Psoas muscle (tissue), 8 donors: ENCODE results near the gene DUSP16. TPM values are rescaled to one million over a fixed set of nuclear protein-coding genes. Genes with fewer than 3 reads are reported as not detected.

ENCODE experiments used
- ATAC-seq, 4 donors: fragments of 200-7000 bp; cut with Tn5 transposase; one replicate each; pipeline ENCODE4 v1.9.1; 2020; ENCODE audit warnings: moderate library complexity in 3 of 4, mild to moderate bottlenecking in 2 of 4
- DNase-seq, 2 donors: peaks; one replicate each; pipeline ENCODE4 v3.0.0-alpha.2; 2020
- H3K27ac ChIP-seq: fragments of 200-600 bp; one replicate; pipeline ENCODE4 v1.8.0; 2022
- H3K27me3 ChIP-seq, 3 donors: fragments of 200-600 bp in 1 of 3; one replicate each; pipeline versions ENCODE4 v1.6.1 to v1.8.0; 2013 to 2022; ENCODE audit warnings: low read length in 2 of 3, mild to moderate bottlenecking in 2 of 3, moderate library complexity in 1 of 3; ENCODE audit not compliant: insufficient read depth in 3 of 3
- H3K36me3 ChIP-seq, 2 donors: fragments of 200-600 bp in 1 of 2; one replicate each; pipeline versions ENCODE4 v1.6.1 to v1.8.0; 2013 to 2022; ENCODE audit warnings: low read depth in 1 of 2, mild to moderate bottlenecking in 1 of 2, moderate library complexity in 1 of 2; ENCODE audit not compliant: insufficient read depth in 1 of 2
- H3K4me1 ChIP-seq: fragments of 200-600 bp; one replicate; pipeline ENCODE4 v1.8.0; 2022
- H3K4me3 ChIP-seq: fragments of 200-600 bp; one replicate; pipeline ENCODE4 v1.8.0; 2022; ENCODE audit warnings: mild to moderate bottlenecking
- H3K9me3 ChIP-seq: fragments of 200-600 bp; one replicate; pipeline ENCODE4 v1.8.0; 2022
- CTCF ChIP-seq: fragments of 200-600 bp; IDR thresholded peaks from one replicate; pipeline ENCODE4 v1.8.0; 2022; ENCODE audit warnings: antibody characterized with exemption
- WGBS, 3 donors: extraction: QIAGEN DNeasy Blood & Tissue Kit; methylation state at CpG; one replicate each; pipeline versions ENCODE4 v1.1.6 to v1.1.7; 2013; 5-methylcytosine and 5-hydroxymethylcytosine counted together
- intact Hi-C, 2 donors: fragments of 100-400 bp; cut with DNase I; formaldehyde crosslinking; loops; one replicate each; pipeline versions ENCODE4 v1.11.0 to v1.14.2; 2022
- polyA plus RNA-seq, 3 donors: library from polyadenylated mRNA; stranded (reverse); fragments of 200-250 nt; gene quantifications; one replicate each; pipeline ENCODE4 v1.2.3, GENCODE V29; 2013
- total RNA-seq, 4 donors: library from RNA; stranded (reverse); fragmentation: NEBNext Ultra II Directional in 2 of 4; extraction: Animal tissue kit (Norgen Biotek cat#: 25700) in 2 of 4; gene quantifications; one replicate each; pipeline versions ENCODE4 v1.2.1 to v1.2.4, GENCODE V29; 2021 to 2023
- donor health status: healthy with polysubstance abuse.
- donor health status: DM: no; HTN: no; CAD: no; lungs with moderate emphysema.
- donor health status: Bipolar disorder and iron deficiency.
- donor health status: healthy.
- donor health status: DM: yes; HTN: yes; CAD: no.
- donor health status: DM: no; HTN: no; CAD: no.
- donor health status: DM: no; HTN: no; CAD: no.
- donor health status: DM: yes; HTN: yes; CAD: no.

The DUSP16 gene
- total and polyA plus RNA-seq, 7 donors, result 3.3 to 23.8 (median 14.2) TPM

GRCh38 chr12:12562016-12562483 lies 613 bp downstream of the DUSP16 start:
- DNase-seq (peak in 1 of 2 donors; percentile 60), ATAC-seq (peak in 3 of 4 donors; percentile 4 to 18 (median 5))
- no peaks in the 10 kb centered on the region for H3K36me3 ChIP-seq
- intact Hi-C loops, result loop anchor here (5.0 to 10.0 kb wide), 6 partner anchors 40 to 155 kb away; partner anchors contain the start of genes CDKN1B (in 1 of the 2), CREBL2 (in 1 of the 2) and GPR19 (in 1 of the 2)
- no peak for TF ChIP-seq CTCF
- H3K4me1 ChIP-seq, result peaks cover 20% of the 10 kb centered on the region
- H3K27ac ChIP-seq, result peak overlapping the region; percentile 98
- H3K4me3 ChIP-seq, result peak overlapping the region; percentile 73
- no peaks in the 10 kb centered on the region for H3K9me3 ChIP-seq
- 0 to 1% (median 1%) methylated on average over 31 to 45 of the region's 45 CpGs for WGBS, 3 donors
- H3K27me3 ChIP-seq, result no peaks in the 10 kb centered on the region

GRCh38 chr12:12561371-12562015 lies 1.2 kb downstream of the DUSP16 start:
- no peaks in the 10 kb centered on the region for H3K9me3 ChIP-seq
- WGBS, 3 donors, result 0% methylated on average over 42 to 60 of the region's 60 CpGs
- DNase-seq, result peak; percentile 73 to 90
- peaks cover 20% of the 10 kb centered on the region for H3K4me1 ChIP-seq
- peak overlapping the region; percentile 98 for H3K27ac ChIP-seq
- ATAC-seq, result peak; percentile 68 to 75 (median 72)
- H3K36me3 ChIP-seq, result no peaks in the 10 kb centered on the region
- H3K4me3 ChIP-seq, result peak overlapping the region; percentile 73
- H3K27me3 ChIP-seq, result no peaks in the 10 kb centered on the region
- TF ChIP-seq CTCF, result peak; percentile 19
- intact Hi-C loops, result loop anchor here (1.0 to 10.0 kb wide), 7 partner anchors 26 to 156 kb away; partner anchors contain the start of genes CDKN1B (in 1 of the 2), CREBL2 (in 1 of the 2) and GPR19 (in 1 of the 2)

GRCh38 chr12:12560587-12561370 lies 1.9 kb downstream of the DUSP16 start:
- Histone ChIP-seq H3K9me3 (no peaks in the 10 kb centered on the region), H3K27me3 (no peaks in the 10 kb centered on the region), H3K36me3 (no peaks in the 10 kb centered on the region), H3K4me1 (peaks cover 20% of the 10 kb centered on the region), H3K4me3 (peak overlapping the region; percentile 73), H3K27ac (peak overlapping the region; percentile 98)
- WGBS, 3 donors, result 13 to 19% (median 15%) methylated on average over 9 of the region's 9 CpGs
- intact Hi-C loops, result loop anchor here (1.0 to 10.0 kb wide), 7 partner anchors 25 to 157 kb away; partner anchors contain the start of genes CDKN1B (in 1 of the 2), CREBL2 (in 1 of the 2) and GPR19 (in 1 of the 2)
- TF ChIP-seq CTCF, result no peak
- DNase-seq, result no peak
- peak in 3 of 4 donors; percentile 36 to 55 (median 37) for ATAC-seq

- TF ChIP-seq CTCF, result no peak
- Histone ChIP-seq H3K4me3 (peak overlapping the region; percentile 73), H3K27ac (peak overlapping the region; percentile 2), H3K36me3 (no peaks in the 10 kb centered on the region), H3K27me3 (no peaks in the 10 kb centered on the region), H3K9me3 (no peaks in the 10 kb centered on the region), H3K4me1 (peaks cover 29% of the 10 kb centered on the region)
- intact Hi-C loops, result loop anchor here (5.0 to 10.0 kb wide), 6 partner anchors 38 to 157 kb away; partner anchors contain the start of genes CDKN1B (in 1 of the 2), CREBL2 (in 1 of the 2) and GPR19 (in 1 of the 2)
- ATAC-seq (no peak), DNase-seq (no peak)
- WGBS, 3 donors, result 13 to 18% (median 13%) methylated on average over 3 of the region's 3 CpGs
Observed at GRCh38 chr12:12559719-12560296, 2.9 kb downstream of the DUSP16 start.
